ENCODE measurements around the gene PPP1R27. TPM values are rescaled to one million over a fixed set of nuclear protein-coding genes. Genes with fewer than 3 reads are reported as not detected.
A peak's percentile ranks its signal among the peaks of the same experiment; 100 is the strongest.

Gene PPP1R27
- total RNA-seq, 5 donors from 2014 or later (not counting 1 experiment from before 2014, with no cell fraction given) = not detected

- Histone ChIP-seq H3K36me3 (ENCODE audit: control insufficient read depth in 2 of 2, extremely low read depth in 1 of 2, insufficient read depth in 1 of 2, low read length in 1 of 2) (no peaks in the 10 kb centered on the region), H3K27me3 (replicated peaks in 1 of 2; ENCODE audit: control insufficient read depth in 2 of 2, extremely low read depth in 1 of 2, insufficient read depth in 2 of 2, low read length in 1 of 2) (peaks cover under 1 to 90% of the 10 kb centered on the region in 2 experiments), H3K4me1 (ENCODE audit: control insufficient read depth in 1 of 2, extremely low read depth in 1 of 2, insufficient read depth in 2 of 2, low read length in 2 of 2) (no peaks in the 10 kb centered on the region), H3K27ac (ENCODE audit: low read length) (no peak overlapping the region), H3K4me3 (ENCODE audit: control insufficient read depth in 1 of 2, extremely low read depth in 1 of 2, low read length in 1 of 2) (no peak overlapping the region), H3K9me3 (no peaks in the 10 kb centered on the region)
- POLR2A ChIA-PET = no interaction called here
- Mint-ChIP-seq H3K36me3 (no peaks in the 10 kb centered on the region), H3K27me3 (peaks cover 33 to 50% of the 10 kb centered on the region in 2 donors), H3K4me1 (peaks cover 0 to 7% (median 5%) of the 10 kb centered on the region in 3 donors), H3K9me3 (no peaks in the 10 kb centered on the region), H3K27ac (no peak overlapping the region), H3K4me3 (no peak overlapping the region)
- WGBS (ENCODE audit: insufficient coverage) = 62% methylated on average over 17 of the region's 18 CpGs
- DNase-seq (no peak), ATAC-seq (replicated peaks in 1 of 4) (no peak)
- CTCF ChIA-PET = no interaction called here
Measured at GRCh38 chr17:81807210-81807719, 27.6 kb downstream of the PPP1R27 start.

DNA sequence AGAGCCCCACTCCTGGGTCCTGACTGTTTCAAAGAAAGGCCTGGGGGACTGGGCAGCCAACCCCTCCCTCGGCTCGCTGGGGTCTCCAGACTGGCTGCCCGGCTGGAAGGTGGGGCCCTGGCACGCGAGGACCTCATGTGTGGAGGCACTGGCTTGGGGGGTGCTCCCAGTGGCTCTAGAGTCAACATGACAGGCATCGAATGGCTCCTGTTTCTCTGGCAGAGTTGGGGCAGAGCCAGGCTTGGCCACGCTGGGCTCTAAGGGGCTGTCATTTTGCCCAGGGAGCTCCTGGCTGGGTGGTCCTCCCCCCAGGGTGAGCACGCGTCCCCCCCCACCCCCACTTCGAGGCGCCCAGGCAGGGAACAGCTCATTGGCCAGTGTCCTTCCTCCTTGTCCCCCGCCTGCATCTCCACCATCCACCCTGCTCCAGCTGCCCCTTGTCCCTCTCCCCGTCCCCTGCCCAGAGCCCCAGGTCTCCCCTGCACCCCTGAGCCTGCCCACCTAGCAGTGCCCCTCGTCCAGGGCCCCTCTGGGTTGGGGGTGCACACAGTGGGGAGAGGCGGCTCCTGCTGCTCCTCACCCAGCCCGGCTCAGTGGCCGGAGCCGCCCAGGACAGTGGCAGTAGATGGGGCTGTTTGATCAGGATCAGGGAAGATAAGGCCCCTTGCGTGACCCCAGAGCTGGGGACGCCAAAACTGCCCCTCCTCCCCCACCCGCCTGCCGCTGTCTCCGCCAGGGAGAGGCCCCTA, 28.2 kb downstream of the PPP1R27 start:
- Mint-ChIP-seq H3K36me3 (no peaks in the 10 kb centered on the region), H3K27ac (no peak overlapping the region), H3K4me1 (peaks cover 0 to 7% (median 7%) of the 10 kb centered on the region in 3 donors), H3K9me3 (no peaks in the 10 kb centered on the region), H3K4me3 (no peak overlapping the region), H3K27me3 (peaks cover 39 to 57% of the 10 kb centered on the region in 2 donors)
- Histone ChIP-seq H3K9me3 (no peaks in the 10 kb centered on the region), H3K4me1 (ENCODE audit: control insufficient read depth in 1 of 2, extremely low read depth in 1 of 2, insufficient read depth in 2 of 2, low read length in 2 of 2) (no peaks in the 10 kb centered on the region), H3K4me3 (ENCODE audit: control insufficient read depth in 1 of 2, extremely low read depth in 1 of 2, low read length in 1 of 2) (no peak overlapping the region), H3K27me3 (replicated peaks in 1 of 2; ENCODE audit: control insufficient read depth in 2 of 2, extremely low read depth in 1 of 2, insufficient read depth in 2 of 2, low read length in 1 of 2) (peaks cover 2 to 90% of the 10 kb centered on the region in 2 experiments), H3K27ac (ENCODE audit: low read length) (no peak overlapping the region), H3K36me3 (ENCODE audit: control insufficient read depth in 2 of 2, extremely low read depth in 1 of 2, insufficient read depth in 1 of 2, low read length in 1 of 2) (no peaks in the 10 kb centered on the region)
- DNase-seq = no peak
- no peak for ATAC-seq (replicated peaks in 1 of 4)
- ChIA-PET CTCF (no interaction called here), POLR2A (no interaction called here)
- WGBS (ENCODE audit: insufficient coverage) = 34% methylated on average over 16 of the region's 23 CpGs

- H3K4me1 Mint-ChIP-seq = peaks cover 0 to 7% (median 7%) of the 10 kb centered on the region in 3 donors
- Histone ChIP-seq H3K4me1 (ENCODE audit: control insufficient read depth in 1 of 2, extremely low read depth in 1 of 2, insufficient read depth in 2 of 2, low read length in 2 of 2) (no peaks in the 10 kb centered on the region), H3K36me3 (ENCODE audit: control insufficient read depth in 2 of 2, extremely low read depth in 1 of 2, insufficient read depth in 1 of 2, low read length in 1 of 2) (no peaks in the 10 kb centered on the region), H3K9me3 (no peaks in the 10 kb centered on the region), H3K4me3 (ENCODE audit: control insufficient read depth in 1 of 2, extremely low read depth in 1 of 2, low read length in 1 of 2) (no peak overlapping the region), H3K27me3 (replicated peaks in 1 of 2; ENCODE audit: control insufficient read depth in 2 of 2, extremely low read depth in 1 of 2, insufficient read depth in 2 of 2, low read length in 1 of 2) (peaks cover 2 to 90% of the 10 kb centered on the region in 2 experiments), H3K27ac (ENCODE audit: low read length) (no peak overlapping the region)
- no peaks in the 10 kb centered on the region for H3K9me3 Mint-ChIP-seq
- 70% methylated on average over 6 of the region's 18 CpGs for WGBS (ENCODE audit: insufficient coverage)
- no peak overlapping the region for H3K27ac Mint-ChIP-seq
- CTCF ChIA-PET = no interaction called here
- ATAC-seq (replicated peaks in 1 of 4) = no peak
- POLR2A ChIA-PET = no interaction called here
- peaks cover 40 to 63% of the 10 kb centered on the region in 2 donors for H3K27me3 Mint-ChIP-seq
- H3K36me3 Mint-ChIP-seq = no peaks in the 10 kb centered on the region
- no peak for DNase-seq
- no peak overlapping the region for H3K4me3 Mint-ChIP-seq
Measured at GRCh38 chr17:81805707-81806460, 29.0 kb downstream of the PPP1R27 start.

DNA sequence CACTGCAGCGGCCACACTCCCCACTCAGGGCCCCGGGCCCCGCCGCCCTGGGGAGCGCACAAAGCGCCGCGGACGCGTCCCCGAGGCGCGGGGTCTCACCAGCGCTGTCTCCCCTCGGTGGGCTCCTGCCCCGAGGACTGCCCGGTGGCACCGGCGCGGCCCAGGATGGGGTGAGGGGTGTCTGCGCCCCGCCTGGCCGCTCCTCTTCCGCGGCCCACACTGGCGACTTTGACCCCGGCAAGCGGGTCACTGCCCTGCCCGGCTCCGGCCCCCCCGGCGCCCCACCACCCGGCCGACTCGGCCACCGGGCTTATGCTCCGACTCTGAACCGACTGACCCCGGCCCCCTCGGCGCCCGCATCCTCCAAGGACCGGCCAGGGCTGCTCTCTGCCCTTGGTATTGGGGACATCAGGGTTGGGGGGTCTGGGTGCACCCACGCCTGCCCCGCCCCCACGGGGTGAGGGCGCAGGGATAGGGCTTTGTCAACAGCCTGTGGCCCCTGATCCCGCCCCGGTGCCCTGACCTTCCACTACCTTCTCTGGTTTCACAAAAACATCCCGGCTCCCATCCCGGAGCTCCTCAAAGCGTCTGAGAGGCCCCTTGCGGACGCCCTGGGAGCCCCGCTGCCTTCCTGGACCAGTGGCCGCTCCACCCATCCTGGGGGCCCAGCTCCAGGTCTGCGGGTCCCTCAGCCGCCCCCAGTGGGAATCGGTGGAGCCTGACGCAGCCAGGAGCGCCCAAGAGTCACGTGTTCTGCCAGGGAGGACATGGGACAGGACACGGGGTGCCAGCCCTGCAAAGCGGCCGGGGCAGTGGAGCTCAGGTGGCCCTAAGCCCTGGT, 30.1 kb downstream of the PPP1R27 start:
- H3K36me3 ChIP-seq (ENCODE audit: control insufficient read depth in 2 of 2, extremely low read depth in 1 of 2, insufficient read depth in 1 of 2, low read length in 1 of 2) = no peaks in the 10 kb centered on the region
- Mint-ChIP-seq H3K27me3 (peaks cover 43 to 64% of the 10 kb centered on the region in 2 donors), H3K27ac (no peak overlapping the region), H3K4me3 (peak overlapping the region in 1 of 3 donors; percentile 55), H3K36me3 (no peaks in the 10 kb centered on the region), H3K4me1 (peaks cover 0 to 7% (median 7%) of the 10 kb centered on the region in 3 donors), H3K9me3 (no peaks in the 10 kb centered on the region)
- ChIA-PET POLR2A (no interaction called here), CTCF (no interaction called here)
- WGBS (ENCODE audit: insufficient coverage) = 7% methylated on average over 41 of the region's 65 CpGs
- DNase-seq = no peak
- H3K9me3 ChIP-seq = no peaks in the 10 kb centered on the region
- no peak overlapping the region for H3K4me3 ChIP-seq (ENCODE audit: control insufficient read depth in 1 of 2, extremely low read depth in 1 of 2, low read length in 1 of 2)
- peaks cover 2 to 86% of the 10 kb centered on the region in 2 experiments for H3K27me3 ChIP-seq (replicated peaks in 1 of 2; ENCODE audit: control insufficient read depth in 2 of 2, extremely low read depth in 1 of 2, insufficient read depth in 2 of 2, low read length in 1 of 2)
- H3K27ac ChIP-seq (ENCODE audit: low read length) = no peak overlapping the region
- ATAC-seq (replicated peaks in 1 of 4) = no peak
- H3K4me1 ChIP-seq (ENCODE audit: control insufficient read depth in 1 of 2, extremely low read depth in 1 of 2, insufficient read depth in 2 of 2, low read length in 2 of 2) = no peaks in the 10 kb centered on the region

GRCh38 chr17:81803728-81804558, 30.9 kb downstream of the PPP1R27 start, which contains the start of gene GCGR:
Gene GCGR (plus strand): TSS chr17:81804150. CDS start chr17:81809019, 4,869 bp downstream.
- WGBS (ENCODE audit: insufficient coverage) = 3% methylated on average over 96 of the region's 110 CpGs
- Mint-ChIP-seq H3K27ac (no peak within 1 kb of the TSS), H3K36me3 (no peaks in the 10 kb centered on the region), H3K4me1 (peaks cover 0 to 7% (median 7%) of the 10 kb centered on the region in 3 donors), H3K9me3 (no peaks in the 10 kb centered on the region), H3K4me3 (peak within 1 kb of the TSS in 1 of 3 donors; percentile 55), H3K27me3 (peaks cover 35 to 62% of the 10 kb centered on the region in 2 donors)
- Histone ChIP-seq H3K4me3 (ENCODE audit: control insufficient read depth in 1 of 2, extremely low read depth in 1 of 2, low read length in 1 of 2) (no peak within 1 kb of the TSS), H3K27me3 (replicated peaks in 1 of 2; ENCODE audit: control insufficient read depth in 2 of 2, extremely low read depth in 1 of 2, insufficient read depth in 2 of 2, low read length in 1 of 2) (peaks cover 2 to 78% of the 10 kb centered on the region in 2 experiments), H3K27ac (ENCODE audit: low read length) (no peak within 1 kb of the TSS), H3K36me3 (ENCODE audit: control insufficient read depth in 2 of 2, extremely low read depth in 1 of 2, insufficient read depth in 1 of 2, low read length in 1 of 2) (no peaks in the 10 kb centered on the region), H3K4me1 (ENCODE audit: control insufficient read depth in 1 of 2, extremely low read depth in 1 of 2, insufficient read depth in 2 of 2, low read length in 2 of 2) (no peaks in the 10 kb centered on the region), H3K9me3 (no peaks in the 10 kb centered on the region)
- ChIA-PET CTCF (no interaction called here), POLR2A (no interaction called here)
- DNase-seq = no peak
- ATAC-seq (replicated peaks in 1 of 4) = no peak
